LNCAP (cell line): Measurements from ENCODE around the gene NPAP1.

Source experiments
- TF ChIP-seq, protein P1 (sequence below): fragments of 450-650 bp; IDR thresholded peaks from 2 replicates; pipeline ENCODE4 v1.5.1; 2017; ENCODE audit warnings: mild to moderate bottlenecking

Gene NPAP1

DNA sequence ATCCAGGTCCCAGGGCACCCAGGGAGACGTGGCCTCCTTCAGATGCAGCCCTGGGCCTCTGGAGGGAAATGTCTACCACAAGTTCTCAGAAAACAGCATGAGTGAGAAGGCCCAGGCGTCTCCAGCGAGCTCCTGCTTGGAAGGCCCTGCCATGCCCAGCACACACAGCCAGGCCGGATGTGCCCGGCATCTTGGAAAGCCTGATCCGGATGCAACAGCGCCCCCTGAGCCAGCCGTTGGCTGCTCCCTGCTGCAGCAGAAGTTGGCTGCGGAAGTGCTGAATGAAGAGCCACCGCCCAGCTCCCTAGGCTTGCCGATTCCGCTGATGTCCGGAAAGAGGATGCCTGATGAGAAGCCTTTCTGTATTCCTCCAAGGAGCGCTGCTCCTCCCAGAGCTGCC lies 856 bp downstream of the NPAP1 start:
- TF ChIP-seq, protein P1, sequence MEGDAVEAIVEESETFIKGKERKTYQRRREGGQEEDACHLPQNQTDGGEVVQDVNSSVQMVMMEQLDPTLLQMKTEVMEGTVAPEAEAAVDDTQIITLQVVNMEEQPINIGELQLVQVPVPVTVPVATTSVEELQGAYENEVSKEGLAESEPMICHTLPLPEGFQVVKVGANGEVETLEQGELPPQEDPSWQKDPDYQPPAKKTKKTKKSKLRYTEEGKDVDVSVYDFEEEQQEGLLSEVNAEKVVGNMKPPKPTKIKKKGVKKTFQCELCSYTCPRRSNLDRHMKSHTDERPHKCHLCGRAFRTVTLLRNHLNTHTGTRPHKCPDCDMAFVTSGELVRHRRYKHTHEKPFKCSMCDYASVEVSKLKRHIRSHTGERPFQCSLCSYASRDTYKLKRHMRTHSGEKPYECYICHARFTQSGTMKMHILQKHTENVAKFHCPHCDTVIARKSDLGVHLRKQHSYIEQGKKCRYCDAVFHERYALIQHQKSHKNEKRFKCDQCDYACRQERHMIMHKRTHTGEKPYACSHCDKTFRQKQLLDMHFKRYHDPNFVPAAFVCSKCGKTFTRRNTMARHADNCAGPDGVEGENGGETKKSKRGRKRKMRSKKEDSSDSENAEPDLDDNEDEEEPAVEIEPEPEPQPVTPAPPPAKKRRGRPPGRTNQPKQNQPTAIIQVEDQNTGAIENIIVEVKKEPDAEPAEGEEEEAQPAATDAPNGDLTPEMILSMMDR, result no peak

DNA sequence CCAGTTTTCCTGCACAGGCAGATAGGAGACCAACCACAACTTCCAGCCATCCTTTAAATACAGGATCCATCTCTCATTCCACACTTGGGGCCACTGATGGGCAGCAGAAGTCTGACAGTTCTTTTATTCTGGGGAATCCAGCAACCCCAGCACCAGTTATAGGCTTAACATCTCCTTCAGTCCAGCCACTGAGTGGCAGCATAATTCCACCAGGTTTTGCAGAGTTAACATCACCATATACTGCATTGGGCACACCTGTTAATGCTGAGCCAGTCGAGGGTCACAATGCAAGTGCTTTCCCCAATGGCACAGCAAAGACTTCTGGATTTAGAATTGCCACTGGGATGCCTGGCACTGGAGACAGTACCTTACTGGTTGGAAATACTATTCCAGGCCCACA lies 2.9 kb downstream of the NPAP1 start:
- TF ChIP-seq, protein P1, result peak; percentile 22; the same call in 1 of the 2 replicates

DNA sequence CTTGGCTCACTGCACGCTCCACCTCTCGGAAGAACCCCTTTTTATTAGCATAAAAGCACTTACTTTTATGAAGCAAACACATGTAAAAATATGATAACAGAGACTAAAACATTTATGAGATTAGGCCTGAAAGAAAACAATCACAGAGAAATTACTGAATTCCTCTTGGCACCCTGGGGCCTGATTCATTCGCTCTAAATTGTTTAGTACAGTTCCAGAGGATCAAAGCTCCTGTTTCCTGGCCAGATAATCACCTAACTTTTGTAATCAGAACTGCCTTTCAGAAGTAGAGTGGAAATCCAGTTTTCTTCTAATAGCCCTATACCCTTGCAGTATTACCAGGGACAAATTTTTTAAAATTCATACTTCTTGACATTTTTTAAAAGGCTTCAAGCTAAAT lies 6.4 kb downstream of the NPAP1 start:
- TF ChIP-seq, protein P1, result no peak

DNA sequence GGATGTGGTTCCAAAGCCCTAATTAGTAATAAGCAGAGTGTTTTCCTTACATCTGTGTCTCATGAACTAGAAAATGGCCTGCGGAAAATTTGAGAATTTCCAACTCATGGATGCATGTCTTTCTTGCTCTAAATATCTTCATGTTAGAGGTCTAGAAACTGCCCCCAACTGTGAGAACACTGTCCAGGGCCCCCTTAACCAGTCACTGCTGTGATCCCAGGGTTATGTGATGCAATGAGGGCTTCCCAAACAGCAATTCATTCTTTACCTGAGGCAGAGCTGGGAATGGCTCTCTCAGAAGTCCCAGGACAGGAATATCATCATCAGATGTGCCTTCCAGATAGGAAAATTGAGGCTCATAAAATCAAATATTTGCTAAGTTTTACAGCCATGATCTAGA lies 8.2 kb downstream of the NPAP1 start:
- TF ChIP-seq, protein P1, result no peak

DNA sequence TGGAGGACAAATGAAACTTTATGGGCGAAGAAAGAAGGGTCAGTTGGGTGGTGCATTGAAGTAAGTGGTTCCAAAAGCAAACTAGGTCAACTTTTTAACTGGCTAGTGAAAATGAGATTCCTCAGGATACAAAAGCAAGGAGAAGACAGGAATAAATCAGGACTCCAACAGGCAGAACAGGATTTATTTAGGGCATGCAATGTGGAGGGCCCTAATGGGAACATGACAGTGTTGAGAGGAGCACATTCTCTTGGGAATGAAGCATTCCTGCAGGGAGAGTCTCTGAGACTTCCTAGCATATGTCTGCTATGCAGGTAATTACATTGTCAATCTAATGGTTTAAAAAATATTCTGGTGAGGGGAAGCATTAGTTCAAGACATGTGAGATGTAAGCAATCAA lies 8.7 kb downstream of the NPAP1 start:
- TF ChIP-seq, protein P1, result no peak

DNA sequence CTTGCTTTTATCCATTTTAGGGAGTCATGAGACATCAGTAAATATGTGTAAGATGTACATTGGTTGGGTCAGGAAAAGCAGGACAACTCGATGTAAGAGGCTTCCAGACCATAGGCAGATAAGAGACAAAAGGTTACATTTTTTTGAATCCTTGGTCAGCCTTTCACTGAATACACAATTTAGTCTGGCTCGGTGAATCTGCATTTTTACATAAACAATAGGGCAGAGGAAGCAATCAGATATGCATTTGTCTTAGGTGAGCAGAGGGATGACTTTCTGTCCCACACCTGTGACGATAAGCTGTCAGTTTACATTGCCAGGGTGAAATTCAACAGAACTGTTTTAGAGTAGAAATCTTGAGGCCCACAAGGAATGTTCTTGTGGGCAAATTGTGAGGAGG lies 20.6 kb downstream of the NPAP1 start:
- TF ChIP-seq, protein P1, result no peak

DNA sequence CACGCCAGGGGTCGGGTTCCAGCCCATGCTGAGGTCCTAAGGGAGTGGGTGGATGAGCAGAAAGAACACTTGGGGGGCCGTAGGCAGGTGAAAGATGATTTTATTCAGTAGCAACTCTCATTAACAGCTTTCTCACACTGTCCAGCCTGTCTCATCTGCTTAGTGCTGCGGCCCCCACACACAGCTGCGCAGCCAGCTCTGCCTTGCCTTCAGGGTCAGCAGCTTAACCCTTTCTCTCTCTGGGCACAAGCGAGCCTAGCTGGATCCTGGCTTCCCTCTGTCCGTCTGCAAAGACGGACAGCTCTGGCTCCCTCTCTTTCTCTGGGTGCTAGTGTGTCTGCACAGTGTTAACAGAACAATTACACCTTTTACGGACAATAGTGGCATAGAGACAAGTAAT lies 21.3 kb downstream of the NPAP1 start:
- TF ChIP-seq, protein P1, result no peak

DNA sequence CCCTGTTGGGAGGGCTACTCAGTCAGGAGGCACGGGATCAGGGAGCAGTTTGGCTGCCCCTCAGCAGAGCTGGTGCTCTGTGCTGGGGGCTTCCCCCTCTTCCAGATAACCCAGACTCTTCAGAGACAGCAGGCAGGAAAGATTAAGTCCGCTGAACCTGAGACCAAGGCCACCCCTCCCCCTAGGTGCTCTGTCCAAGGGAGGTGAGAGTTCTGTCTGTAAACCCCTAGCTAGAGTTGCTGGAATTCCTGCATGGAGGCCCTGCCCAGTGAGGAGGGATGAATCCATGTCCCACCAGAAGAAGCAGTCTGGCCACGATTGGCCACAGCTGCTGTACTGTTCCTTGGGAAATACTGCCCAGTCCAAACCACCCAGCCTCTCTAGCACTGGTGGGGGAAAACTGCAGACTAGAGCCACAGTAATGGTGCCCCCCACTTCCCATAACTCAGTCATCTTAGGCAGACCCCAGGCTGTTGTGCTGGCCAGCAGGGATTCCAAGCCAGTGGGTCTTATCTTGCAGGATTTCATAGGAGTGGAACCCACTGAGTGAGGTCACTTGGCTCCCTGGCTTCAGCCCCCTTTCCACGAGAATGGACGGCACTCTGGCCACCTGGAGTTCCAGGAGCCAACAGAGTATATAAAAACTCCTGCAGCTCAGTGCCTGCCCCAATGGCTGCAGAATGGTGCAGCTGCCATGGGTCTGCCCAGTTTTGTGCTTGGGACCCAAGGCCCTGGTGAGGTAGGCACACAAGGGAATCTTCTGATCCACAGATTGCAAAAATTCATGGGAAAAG lies 42.9 kb downstream of the NPAP1 start:
- TF ChIP-seq, protein P1, result no peak
